HCT116 (cell line): ENCODE data around the gene LRP1B. TPM values are rescaled to one million over a fixed set of nuclear protein-coding genes. Genes with fewer than 3 reads are reported as not detected.

ENCODE experiments used
- ATAC-seq: fragments of 200-7000 bp; cut with Tn5 transposase; 2 replicates; pipeline ENCODE4 v1.9.1; 2020; ENCODE audit warnings: mild to moderate bottlenecking, moderate library complexity
- BruUV-seq: library from RNA; stranded (reverse); fragments of 400-500 nt; replicated peaks from 2 replicates; lab custom pipeline; 2021; lab: Mats Ljungman, UMichigan
- CTCF ChIA-PET: fragments of 300-600 bp; sonication (Branson Sonifier 250); formaldehyde crosslinking; loops from one replicate; lab custom pipeline; 2021; ENCODE audit warnings: antibody characterized with exemption; lab: Charles Lee
- POLR2A ChIA-PET: fragments of 300-600, 350-600 bp; sonication (Branson Sonifier 250); formaldehyde crosslinking; loops from one replicate; lab custom pipeline; 2021; ENCODE audit warnings: antibody characterized with exemption; lab: Charles Lee
- RAD21 ChIA-PET, 2 experiments: fragments of 300-600 bp; sonication (Branson Sonifier 250); formaldehyde crosslinking; loops; one replicate each; lab custom pipeline; 2023; ENCODE audit warnings: low total read pairs in 2 of 2; ENCODE audit not compliant: uncharacterized antibody in 2 of 2, unreplicated experiment in 2 of 2, low non-redundant PET in 1 of 2; lab: Charles Lee
- DNase-seq: peaks from one replicate; pipeline ENCODE4 v3.0.0-alpha.2; 2010; ENCODE audit warnings: low read depth, low spot score
- H2AFZ ChIP-seq: fragments of 200-600 bp; shearing (Covaris generic), sonication (generic); 2 replicates; pipeline ENCODE4 v1.6.1; 2017; ENCODE audit warnings: low read depth, mixed run types, mixed read lengths, antibody characterized with exemption, low read length; ENCODE audit not compliant: poor library complexity, severe bottlenecking
- H3K27ac ChIP-seq: 2 replicates; pipeline ENCODE4 v1.5.1; 2012; ENCODE audit warnings: low read depth, low read length
- H3K27me3 ChIP-seq: fragments of 200-600 bp; sonication (generic); 2 replicates; pipeline ENCODE4 v1.6.1; 2016; ENCODE audit warnings: mixed run types, low read length, mixed read lengths; ENCODE audit not compliant: insufficient read depth
- H3K36me3 ChIP-seq, 2 experiments: fragments of 200-500 bp in 1 of 2; fragments of 200-600 bp in 1 of 2; sonication (Bioruptor generic) in 1 of 2; sonication (generic) in 1 of 2; 2 replicates each; pipeline versions ENCODE4 v1.5.1 to v1.6.1; 2014 to 2016; ENCODE audit warnings: low read length in 2 of 2, inconsistent platforms in 1 of 2, mixed read lengths in 1 of 2, mixed run types in 1 of 2; ENCODE audit not compliant: insufficient read depth in 2 of 2, control insufficient read depth in 1 of 2
- H3K4me1 ChIP-seq, 2 experiments: fragments of 200-600 bp in 1 of 2; sonication (generic) in 1 of 2; 2 replicates each; pipeline versions ENCODE4 v1.5.1 to v1.6.1; 2012 to 2017; ENCODE audit warnings: low read length in 2 of 2, inconsistent platforms in 1 of 2, mild to moderate bottlenecking in 1 of 2, mixed read lengths in 1 of 2, mixed run types in 1 of 2, moderate library complexity in 1 of 2; ENCODE audit not compliant: insufficient read depth in 2 of 2, control insufficient read depth in 1 of 2
- H3K4me2 ChIP-seq: fragments of 200-600 bp; sonication (generic); 2 replicates; pipeline ENCODE4 v1.6.1; 2017; ENCODE audit warnings: mixed run types, low read length, mixed read lengths
- H3K4me3 ChIP-seq, 2 experiments: fragments of 200-600 bp in 1 of 2; sonication (generic) in 1 of 2; replicated peaks in 1 of 2; 2 replicates each; pipeline ENCODE4 v1.5.1; 2011 to 2016; ENCODE audit warnings: low read length in 2 of 2, control low read depth in 1 of 2, low read depth in 1 of 2, mild to moderate bottlenecking in 1 of 2, mixed read lengths in 1 of 2, mixed run types in 1 of 2
- H3K79me2 ChIP-seq: fragments of 200-600 bp; sonication (generic); 2 replicates; pipeline ENCODE4 v1.6.1; 2017; ENCODE audit warnings: mild to moderate bottlenecking, mixed run types, low read length, moderate library complexity, mixed read lengths; ENCODE audit not compliant: insufficient read depth
- H3K9ac ChIP-seq: fragments of 200-600 bp; sonication (generic); 2 replicates; pipeline ENCODE4 v1.6.1; 2016; ENCODE audit warnings: low read length, mixed read lengths
- H3K9me2 ChIP-seq: fragments of 200-600 bp; sonication (generic), shearing (Covaris generic); 2 replicates; pipeline ENCODE4 v1.6.1; 2017; ENCODE audit warnings: mixed run types, mild to moderate bottlenecking, moderate library complexity; ENCODE audit not compliant: insufficient read depth
- H3K9me3 ChIP-seq, 2 experiments: fragments of 200-500 bp in 1 of 2; fragments of 200-600 bp in 1 of 2; sonication (Bioruptor generic) in 1 of 2; sonication (generic) in 1 of 2; 2 replicates each; pipeline ENCODE4 v1.6.1; 2014 to 2017; ENCODE audit warnings: low read length in 2 of 2, mixed read lengths in 2 of 2, inconsistent platforms in 1 of 2, low read depth in 1 of 2, mild to moderate bottlenecking in 1 of 2, mixed run types in 1 of 2, moderate library complexity in 1 of 2; ENCODE audit not compliant: control insufficient read depth in 1 of 2, insufficient read depth in 1 of 2
- H4K20me1 ChIP-seq: fragments of 200-600 bp; sonication (generic), shearing (Covaris generic); 2 replicates; pipeline ENCODE4 v1.6.1; 2017; ENCODE audit warnings: mixed run types, mild to moderate bottlenecking, moderate library complexity; ENCODE audit not compliant: insufficient read depth
- EGR1 ChIP-seq: IDR thresholded peaks from 2 replicates; pipeline ENCODE4 v1.6.1; 2012; ENCODE audit warnings: low read depth
- ELF1 ChIP-seq: IDR thresholded peaks from 2 replicates; pipeline ENCODE4 v1.6.1; 2012; ENCODE audit warnings: low read depth, borderline replicate concordance
- EZH2phosphoT487 ChIP-seq: fragments of 200-600 bp; IDR thresholded peaks from 2 replicates; pipeline ENCODE4 v1.6.1; 2018; ENCODE audit warnings: antibody characterized with exemption, borderline replicate concordance
- POLR2A ChIP-seq: IDR thresholded peaks from 2 replicates; pipeline ENCODE4 v1.7.0; 2011; ENCODE audit warnings: borderline replicate concordance; ENCODE audit not compliant: insufficient read depth, insufficient read length; ENCODE audit errors: extremely low read depth
- POLR2AphosphoS5 ChIP-seq: IDR thresholded peaks from 2 replicates; pipeline ENCODE4 v1.6.1; 2011; ENCODE audit warnings: mild to moderate bottlenecking, low read depth, low read length, moderate library complexity
- RAD21 ChIP-seq: IDR thresholded peaks from 2 replicates; pipeline ENCODE4 v1.6.1; 2012; ENCODE audit warnings: low read depth, mild to moderate bottlenecking
- SRF ChIP-seq: IDR thresholded peaks from 2 replicates; pipeline ENCODE4 v1.6.1; 2012; ENCODE audit warnings: low read depth
- ZFX ChIP-seq: fragments of 450-650 bp; IDR thresholded peaks from 2 replicates; pipeline ENCODE4 v1.6.1; 2017
- intact Hi-C: fragments of 100-400 bp; cut with micrococcal nuclease; formaldehyde crosslinking; loops from 2 replicates; pipeline ENCODE4 v1.10.0; 2022
- total RNA-seq: library from RNA; stranded (reverse); gene quantifications from one replicate; pipeline ENCODE4 v1.2.1, GENCODE V29; 2021; ENCODE audit not compliant: unreplicated experiment
- TF ChIP-seq, protein P1 (sequence below), 3 experiments: fragments of 200-600 bp in 1 of 3; sonication (generic) in 1 of 3; IDR thresholded peaks in 2 of 3; conservative IDR thresholded peaks in 1 of 3; 2 replicates each; pipeline ENCODE4 v1.5.1; 2012 to 2017; ENCODE audit warnings: low read depth in 2 of 3, low read length in 2 of 3, antibody characterized with exemption in 1 of 3, borderline replicate concordance in 1 of 3, control low read depth in 1 of 3, mild to moderate bottlenecking in 1 of 3, mixed read lengths in 1 of 3, mixed run types in 1 of 3, moderate library complexity in 1 of 3; ENCODE audit not compliant: insufficient read depth in 1 of 3
- TF ChIP-seq, protein P2 (sequence below): IDR thresholded peaks from 2 replicates; pipeline ENCODE4 v1.6.1; 2012; ENCODE audit warnings: low read depth
- TF ChIP-seq, protein P3 (sequence below): IDR thresholded peaks from 2 replicates; pipeline ENCODE4 v1.6.1; 2012
- TF ChIP-seq, protein P4 (sequence below): IDR thresholded peaks from 2 replicates; pipeline ENCODE4 v1.6.1; 2012

LRP1B gene
- total RNA-seq, 1 experiment from 2014 or later: 0.34 TPM

DNA sequence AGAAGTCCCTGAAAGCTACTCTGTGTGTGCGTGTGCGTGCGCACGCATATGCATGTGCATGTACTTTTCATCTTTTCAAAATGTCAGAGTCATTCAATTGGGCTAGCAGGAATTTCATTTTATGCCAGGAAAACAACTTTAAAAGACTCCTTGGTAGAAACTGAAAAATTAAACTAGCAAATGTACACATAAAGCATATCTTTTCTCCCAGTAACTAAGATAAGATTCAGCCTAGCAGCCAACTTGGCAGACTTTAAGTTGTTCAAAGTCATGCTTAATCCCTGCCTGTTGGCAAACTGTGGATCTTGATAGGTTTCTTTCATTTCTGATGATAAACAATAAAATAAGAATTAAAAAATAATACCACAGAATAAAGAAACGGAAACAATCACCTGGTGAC, 1129.1 kb downstream of the LRP1B start:
- ChIA-PET POLR2A (no interaction called here), CTCF (no interaction called here), RAD21 (no interaction called here)
- no peaks in the 10 kb centered on the region for H4K20me1 ChIP-seq
- BruUV-seq: no TSS peak
- H3K9me2 ChIP-seq: no peaks in the 10 kb centered on the region
- H3K27ac ChIP-seq: no peak overlapping the region
- no peak overlapping the region for H3K4me2 ChIP-seq
- no peaks in the 10 kb centered on the region for H3K9me3 ChIP-seq
- ATAC-seq (no peak), DNase-seq (no peak)
- no peak overlapping the region for H3K4me3 ChIP-seq
- H2AFZ ChIP-seq: no peak overlapping the region
- no peak overlapping the region for H3K9ac ChIP-seq
- intact Hi-C loops: no loop called here
- no peaks in the 10 kb centered on the region for H3K27me3 ChIP-seq
- TF ChIP-seq ZFX: no peak
- H3K79me2 ChIP-seq: no peaks in the 10 kb centered on the region
- no peaks in the 10 kb centered on the region for H3K4me1 ChIP-seq
- H3K36me3 ChIP-seq: no peaks in the 10 kb centered on the region

DNA sequence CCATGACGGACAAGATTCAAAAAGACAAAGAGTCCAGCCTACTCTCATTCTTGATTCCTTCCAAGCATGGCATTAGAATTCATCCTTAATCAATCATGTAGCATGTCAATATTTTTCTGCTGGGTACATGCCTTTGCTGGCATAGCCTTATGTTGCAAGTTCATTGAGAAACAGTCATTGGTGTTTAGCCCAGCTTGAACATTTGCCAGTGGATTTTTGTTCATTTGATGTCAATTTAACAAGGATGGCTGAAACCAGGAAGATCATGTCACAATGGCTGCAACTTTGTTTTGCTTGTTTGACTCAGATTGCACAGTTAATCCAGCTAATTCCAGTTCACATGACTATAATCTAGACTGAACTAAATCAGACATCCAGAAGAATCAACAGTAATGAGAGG, 1132.2 kb downstream of the LRP1B start:
- Histone ChIP-seq H3K27ac (no peak overlapping the region), H3K36me3 (no peaks in the 10 kb centered on the region), H2AFZ (no peak overlapping the region), H4K20me1 (no peaks in the 10 kb centered on the region), H3K4me1 (no peaks in the 10 kb centered on the region), H3K4me2 (no peak overlapping the region), H3K9ac (no peak overlapping the region), H3K4me3 (no peak overlapping the region), H3K27me3 (no peaks in the 10 kb centered on the region), H3K9me2 (no peaks in the 10 kb centered on the region), H3K9me3 (no peaks in the 10 kb centered on the region), H3K79me2 (no peaks in the 10 kb centered on the region)
- intact Hi-C loops: no loop called here
- CTCF ChIA-PET: no interaction called here
- ATAC-seq (no peak), DNase-seq (no peak)
- BruUV-seq: no TSS peak
- POLR2A ChIA-PET: no interaction called here
- TF ChIP-seq POLR2A (no peak), SRF (no peak), POLR2AphosphoS5 (no peak), RAD21 (no peak), EZH2phosphoT487 (no peak), EGR1 (no peak), ELF1 (no peak)
- TF ChIP-seq, protein P1, sequence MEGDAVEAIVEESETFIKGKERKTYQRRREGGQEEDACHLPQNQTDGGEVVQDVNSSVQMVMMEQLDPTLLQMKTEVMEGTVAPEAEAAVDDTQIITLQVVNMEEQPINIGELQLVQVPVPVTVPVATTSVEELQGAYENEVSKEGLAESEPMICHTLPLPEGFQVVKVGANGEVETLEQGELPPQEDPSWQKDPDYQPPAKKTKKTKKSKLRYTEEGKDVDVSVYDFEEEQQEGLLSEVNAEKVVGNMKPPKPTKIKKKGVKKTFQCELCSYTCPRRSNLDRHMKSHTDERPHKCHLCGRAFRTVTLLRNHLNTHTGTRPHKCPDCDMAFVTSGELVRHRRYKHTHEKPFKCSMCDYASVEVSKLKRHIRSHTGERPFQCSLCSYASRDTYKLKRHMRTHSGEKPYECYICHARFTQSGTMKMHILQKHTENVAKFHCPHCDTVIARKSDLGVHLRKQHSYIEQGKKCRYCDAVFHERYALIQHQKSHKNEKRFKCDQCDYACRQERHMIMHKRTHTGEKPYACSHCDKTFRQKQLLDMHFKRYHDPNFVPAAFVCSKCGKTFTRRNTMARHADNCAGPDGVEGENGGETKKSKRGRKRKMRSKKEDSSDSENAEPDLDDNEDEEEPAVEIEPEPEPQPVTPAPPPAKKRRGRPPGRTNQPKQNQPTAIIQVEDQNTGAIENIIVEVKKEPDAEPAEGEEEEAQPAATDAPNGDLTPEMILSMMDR (IDR thresholded peaks at IDR 0.05 in 2 of 3, conservative IDR thresholded peaks at IDR 0.05 in 1 of 3; ENCODE audit: borderline replicate concordance in 1 of 3, insufficient read depth in 1 of 3, low read depth in 2 of 3, low read length in 2 of 3): no peak
- TF ChIP-seq, protein P2, sequence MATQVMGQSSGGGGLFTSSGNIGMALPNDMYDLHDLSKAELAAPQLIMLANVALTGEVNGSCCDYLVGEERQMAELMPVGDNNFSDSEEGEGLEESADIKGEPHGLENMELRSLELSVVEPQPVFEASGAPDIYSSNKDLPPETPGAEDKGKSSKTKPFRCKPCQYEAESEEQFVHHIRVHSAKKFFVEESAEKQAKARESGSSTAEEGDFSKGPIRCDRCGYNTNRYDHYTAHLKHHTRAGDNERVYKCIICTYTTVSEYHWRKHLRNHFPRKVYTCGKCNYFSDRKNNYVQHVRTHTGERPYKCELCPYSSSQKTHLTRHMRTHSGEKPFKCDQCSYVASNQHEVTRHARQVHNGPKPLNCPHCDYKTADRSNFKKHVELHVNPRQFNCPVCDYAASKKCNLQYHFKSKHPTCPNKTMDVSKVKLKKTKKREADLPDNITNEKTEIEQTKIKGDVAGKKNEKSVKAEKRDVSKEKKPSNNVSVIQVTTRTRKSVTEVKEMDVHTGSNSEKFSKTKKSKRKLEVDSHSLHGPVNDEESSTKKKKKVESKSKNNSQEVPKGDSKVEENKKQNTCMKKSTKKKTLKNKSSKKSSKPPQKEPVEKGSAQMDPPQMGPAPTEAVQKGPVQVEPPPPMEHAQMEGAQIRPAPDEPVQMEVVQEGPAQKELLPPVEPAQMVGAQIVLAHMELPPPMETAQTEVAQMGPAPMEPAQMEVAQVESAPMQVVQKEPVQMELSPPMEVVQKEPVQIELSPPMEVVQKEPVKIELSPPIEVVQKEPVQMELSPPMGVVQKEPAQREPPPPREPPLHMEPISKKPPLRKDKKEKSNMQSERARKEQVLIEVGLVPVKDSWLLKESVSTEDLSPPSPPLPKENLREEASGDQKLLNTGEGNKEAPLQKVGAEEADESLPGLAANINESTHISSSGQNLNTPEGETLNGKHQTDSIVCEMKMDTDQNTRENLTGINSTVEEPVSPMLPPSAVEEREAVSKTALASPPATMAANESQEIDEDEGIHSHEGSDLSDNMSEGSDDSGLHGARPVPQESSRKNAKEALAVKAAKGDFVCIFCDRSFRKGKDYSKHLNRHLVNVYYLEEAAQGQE: no peak
- TF ChIP-seq, protein P3, sequence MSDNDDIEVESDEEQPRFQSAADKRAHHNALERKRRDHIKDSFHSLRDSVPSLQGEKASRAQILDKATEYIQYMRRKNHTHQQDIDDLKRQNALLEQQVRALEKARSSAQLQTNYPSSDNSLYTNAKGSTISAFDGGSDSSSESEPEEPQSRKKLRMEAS: no peak
- TF ChIP-seq, protein P4, sequence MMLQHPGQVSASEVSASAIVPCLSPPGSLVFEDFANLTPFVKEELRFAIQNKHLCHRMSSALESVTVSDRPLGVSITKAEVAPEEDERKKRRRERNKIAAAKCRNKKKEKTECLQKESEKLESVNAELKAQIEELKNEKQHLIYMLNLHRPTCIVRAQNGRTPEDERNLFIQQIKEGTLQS: no peak
- RAD21 ChIA-PET: no interaction called here
